NCI-H2196 (cell line): Measurements from ENCODE around the gene TNRC18.
A peak's percentile ranks its signal among the peaks of the same experiment; 100 is the strongest.
"Not testable (repeated sequence)": the region's sequence is repeated elsewhere in the genome, so short reads cannot be mapped to it uniquely, and the experiment has no call there.

Source experiments
- DNase-seq: peaks from one replicate; lab custom pipeline; 2025; ENCODE audit not compliant: unreplicated experiment; lab: John Stamatoyannopoulos, UW

Gene TNRC18

GRCh38 chr7:5296611-5297226, 126.9 kb downstream of the TNRC18 start:
- DNase-seq, result no peak

GRCh38 chr7:5296015-5296610, 127.5 kb downstream of the TNRC18 start:
- no peak for DNase-seq

- no peak for DNase-seq
These were observed 128.3 kb downstream of the TNRC18 start for GRCh38 chr7:5295039-5296014.

GRCh38 chr7:5294169-5294987, 129.3 kb downstream of the TNRC18 start:
- DNase-seq, result no peak

- DNase-seq, result not testable (repeated sequence)
These were observed 131.8 kb downstream of the TNRC18 start for GRCh38 chr7:5291711-5292335.

- no peak for DNase-seq
These were observed 132.3 kb downstream of the TNRC18 start for GRCh38 chr7:5291301-5291700.

- DNase-seq, result no peak
These were observed 134.3 kb downstream of the TNRC18 start for GRCh38 chr7:5289355-5289754.

- not testable (repeated sequence) for DNase-seq
These were observed 135.1 kb downstream of the TNRC18 start for GRCh38 chr7:5288560-5288959.

GRCh38 chr7:5287802-5288201, 135.8 kb downstream of the TNRC18 start:
- DNase-seq, result no peak

- not testable (repeated sequence) for DNase-seq
These were observed 136.3 kb downstream of the TNRC18 start for GRCh38 chr7:5287373-5287772.

GRCh38 chr7:5286933-5287332, 136.7 kb downstream of the TNRC18 start:
- DNase-seq, result no peak

- peak; percentile 86 for DNase-seq
These were observed 139.0 kb downstream of the TNRC18 start for GRCh38 chr7:5284304-5285281.

GRCh38 chr7:5283421-5284303, 140.0 kb downstream of the TNRC18 start:
- DNase-seq, result no peak

GRCh38 chr7:5282543-5283316, 140.9 kb downstream of the TNRC18 start, which contains the start of gene SLC29A4:
Gene SLC29A4 (plus strand): TSS chr7:5282943. CDS start chr7:5287817, 4,874 bp downstream.
- peak; percentile 41 for DNase-seq

- not testable (repeated sequence) for DNase-seq
These were observed 141.8 kb downstream of the TNRC18 start for GRCh38 chr7:5281598-5282500.

GRCh38 chr7:5279734-5280133, 143.9 kb downstream of the TNRC18 start:
- no peak for DNase-seq
